Parathyroid adenoma (tissue), 2 donors: ENCODE data around the gene PLEKHA7.

Experiments
- H2AFZ ChIP-seq: fragments of 300-600 bp; sonication (generic); one replicate; pipeline ENCODE4 v1.7.0; 2017; ENCODE audit warnings: antibody characterized with exemption, mild to moderate bottlenecking
- H3K27ac ChIP-seq: fragments of 300-600 bp; sonication (generic); one replicate; pipeline ENCODE4 v1.7.0; 2017
- H3K27me3 ChIP-seq: fragments of 300-600 bp; sonication (generic); one replicate; pipeline ENCODE4 v1.7.0; 2017; ENCODE audit warnings: low read length; ENCODE audit not compliant: control insufficient read depth, insufficient read depth
- H3K36me3 ChIP-seq: fragments of 300-600 bp; sonication (generic); one replicate; pipeline ENCODE4 v1.7.0; 2017; ENCODE audit warnings: low read length; ENCODE audit not compliant: control insufficient read depth, insufficient read depth
- H3K4me1 ChIP-seq: fragments of 300-600 bp; sonication (generic); one replicate; pipeline ENCODE4 v1.7.0; 2017; ENCODE audit warnings: control low read depth
- H3K4me2 ChIP-seq: fragments of 300-600 bp; sonication (generic); one replicate; pipeline ENCODE4 v1.7.0; 2017; ENCODE audit warnings: low read length
- H3K4me3 ChIP-seq: fragments of 300-600 bp; sonication (generic); one replicate; pipeline ENCODE4 v1.7.0; 2017; ENCODE audit warnings: low read depth, low read length
- H3K79me2 ChIP-seq: fragments of 300-600 bp; sonication (generic); one replicate; pipeline ENCODE4 v1.7.0; 2017; ENCODE audit warnings: control low read depth
- H3K9ac ChIP-seq: fragments of 300-600 bp; sonication (generic); one replicate; pipeline ENCODE4 v1.7.0; 2017; ENCODE audit warnings: mild to moderate bottlenecking
- H3K9me3 ChIP-seq: fragments of 300-600 bp; sonication (generic); one replicate; pipeline ENCODE4 v1.7.0; 2017; ENCODE audit warnings: low read length; ENCODE audit not compliant: control insufficient read depth
- TF ChIP-seq, protein P1 (sequence below): fragments of 300-600 bp; sonication (generic); IDR thresholded peaks from one replicate; pipeline ENCODE4 v1.7.0; 2017; ENCODE audit warnings: antibody characterized with exemption, mild to moderate bottlenecking
- donor health status: primary hyperparathyroidism.

Gene PLEKHA7

DNA sequence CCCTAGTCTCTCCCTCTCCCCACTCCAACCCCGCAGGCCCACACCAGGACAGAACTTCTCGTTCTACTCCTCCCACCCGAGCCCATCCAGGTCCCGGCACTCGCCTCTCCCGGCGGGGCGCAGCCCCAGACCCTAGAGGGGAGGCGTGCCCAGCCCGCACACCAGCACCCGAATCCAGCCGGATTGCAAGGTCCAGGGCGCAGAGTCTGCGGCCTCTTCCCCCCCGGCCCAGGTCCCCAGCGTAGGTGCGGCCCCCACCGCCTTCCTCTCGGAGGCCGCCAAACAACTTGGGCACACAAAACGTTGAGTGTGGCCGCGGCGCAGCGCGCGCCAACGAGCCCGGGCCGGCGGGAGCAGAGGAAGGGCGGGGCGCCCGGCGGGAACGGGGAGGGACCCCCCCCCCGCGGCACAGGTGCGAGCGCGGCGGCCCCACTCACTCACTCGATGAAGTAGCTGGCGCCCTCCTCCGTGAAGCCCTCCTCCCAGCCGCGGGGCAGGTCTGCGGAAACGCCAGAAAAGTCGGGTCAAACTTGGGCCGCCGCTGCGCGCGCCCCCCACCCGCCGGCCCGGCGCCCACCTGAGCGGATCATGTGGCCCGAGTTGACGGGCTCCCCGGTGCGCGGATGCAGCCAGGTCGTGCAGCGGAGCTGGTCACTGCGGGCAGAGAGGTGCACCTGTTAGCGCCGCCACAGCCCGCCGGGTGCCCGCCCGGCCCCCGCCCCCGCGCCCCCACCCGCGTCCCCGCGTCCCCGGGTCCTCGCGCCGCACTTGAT, 480 bp downstream of the PLEKHA7 start:
- Histone ChIP-seq H3K4me1 (peaks cover 2% of the 10 kb centered on the region), H3K27me3 (no peaks in the 10 kb centered on the region), H2AFZ (peak overlapping the region; percentile 75), H3K36me3 (no peaks in the 10 kb centered on the region), H3K27ac (no peak overlapping the region), H3K4me2 (peak overlapping the region; percentile 70), H3K9ac (no peak overlapping the region), H3K79me2 (peaks cover 2% of the 10 kb centered on the region), H3K4me3 (peak overlapping the region; percentile 50), H3K9me3 (no peaks in the 10 kb centered on the region)
- TF ChIP-seq, protein P1, sequence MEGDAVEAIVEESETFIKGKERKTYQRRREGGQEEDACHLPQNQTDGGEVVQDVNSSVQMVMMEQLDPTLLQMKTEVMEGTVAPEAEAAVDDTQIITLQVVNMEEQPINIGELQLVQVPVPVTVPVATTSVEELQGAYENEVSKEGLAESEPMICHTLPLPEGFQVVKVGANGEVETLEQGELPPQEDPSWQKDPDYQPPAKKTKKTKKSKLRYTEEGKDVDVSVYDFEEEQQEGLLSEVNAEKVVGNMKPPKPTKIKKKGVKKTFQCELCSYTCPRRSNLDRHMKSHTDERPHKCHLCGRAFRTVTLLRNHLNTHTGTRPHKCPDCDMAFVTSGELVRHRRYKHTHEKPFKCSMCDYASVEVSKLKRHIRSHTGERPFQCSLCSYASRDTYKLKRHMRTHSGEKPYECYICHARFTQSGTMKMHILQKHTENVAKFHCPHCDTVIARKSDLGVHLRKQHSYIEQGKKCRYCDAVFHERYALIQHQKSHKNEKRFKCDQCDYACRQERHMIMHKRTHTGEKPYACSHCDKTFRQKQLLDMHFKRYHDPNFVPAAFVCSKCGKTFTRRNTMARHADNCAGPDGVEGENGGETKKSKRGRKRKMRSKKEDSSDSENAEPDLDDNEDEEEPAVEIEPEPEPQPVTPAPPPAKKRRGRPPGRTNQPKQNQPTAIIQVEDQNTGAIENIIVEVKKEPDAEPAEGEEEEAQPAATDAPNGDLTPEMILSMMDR, result no peak

DNA sequence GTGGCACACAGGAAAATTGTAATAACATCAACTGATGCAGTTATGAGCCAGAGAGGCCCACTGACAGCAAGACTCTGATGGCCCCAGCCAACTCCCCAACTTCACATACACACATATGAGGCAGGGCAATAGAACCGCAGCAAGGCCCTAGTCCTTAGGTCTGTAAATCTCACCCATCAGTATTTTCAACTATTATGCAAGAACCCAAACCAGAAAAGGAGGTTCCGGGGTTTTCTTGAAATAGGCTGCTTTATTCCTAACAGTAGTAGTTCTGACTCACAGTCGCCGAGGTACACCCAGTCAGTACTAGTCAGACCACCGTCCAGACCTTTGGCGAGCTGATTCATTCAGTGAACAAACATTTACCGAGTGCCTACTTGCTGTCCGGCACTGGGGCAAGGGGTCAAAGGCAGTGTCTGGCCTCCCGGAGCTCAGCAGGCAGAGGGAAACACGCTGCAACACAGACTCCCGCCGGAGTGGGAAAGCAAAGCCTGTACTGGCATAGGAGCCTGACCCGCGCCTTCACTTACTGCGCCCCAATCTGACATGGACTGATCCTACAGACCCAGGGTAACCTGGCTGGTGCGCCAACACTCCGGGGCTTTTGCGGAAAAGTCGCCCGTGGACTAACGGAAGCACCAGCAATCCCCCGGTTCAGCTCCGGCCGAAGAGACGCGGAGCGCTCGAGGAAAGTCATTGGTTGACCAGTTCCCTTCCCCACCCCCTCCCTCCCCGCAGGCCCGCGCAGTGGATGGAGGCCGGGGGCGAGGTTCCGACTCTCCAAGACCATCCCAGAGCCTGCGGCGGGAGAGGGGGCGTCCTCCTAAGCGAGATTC, 1.3 kb downstream of the PLEKHA7 start:
- H3K4me3 ChIP-seq, result peak overlapping the region; percentile 50
- peaks cover 2% of the 10 kb centered on the region for H3K4me1 ChIP-seq
- H3K4me2 ChIP-seq, result peak overlapping the region; percentile 70
- H3K79me2 ChIP-seq, result peaks cover 2% of the 10 kb centered on the region
- H2AFZ ChIP-seq, result peak overlapping the region; percentile 75
- no peak overlapping the region for H3K9ac ChIP-seq
- TF ChIP-seq, protein P1, result no peak
- no peaks in the 10 kb centered on the region for H3K27me3 ChIP-seq
- H3K36me3 ChIP-seq, result no peaks in the 10 kb centered on the region
- no peak overlapping the region for H3K27ac ChIP-seq
- H3K9me3 ChIP-seq, result no peaks in the 10 kb centered on the region

DNA sequence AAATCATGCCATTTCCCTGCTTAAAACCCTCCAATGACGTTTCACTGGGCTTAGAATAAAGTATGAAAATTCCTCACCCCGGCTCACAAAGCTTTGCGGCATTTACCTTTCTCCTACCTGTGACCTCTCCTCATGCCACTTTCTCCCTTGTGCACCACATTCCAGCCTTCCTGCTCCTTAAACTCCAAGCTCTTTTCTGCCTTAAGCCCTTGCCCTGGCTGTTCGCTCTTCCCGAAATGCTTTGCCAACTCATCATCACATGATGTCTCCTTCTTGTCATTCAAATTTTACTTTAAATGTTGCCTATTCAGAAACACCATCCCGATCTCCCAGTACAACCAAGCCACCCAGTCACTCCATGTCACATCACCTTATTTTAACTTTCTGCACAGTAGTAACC, 2.0 kb downstream of the PLEKHA7 start:
- peaks cover 2% of the 10 kb centered on the region for H3K4me1 ChIP-seq
- no peaks in the 10 kb centered on the region for H3K36me3 ChIP-seq
- no peak overlapping the region for H3K4me2 ChIP-seq
- no peaks in the 10 kb centered on the region for H3K9me3 ChIP-seq
- H3K4me3 ChIP-seq, result no peak overlapping the region
- H2AFZ ChIP-seq, result no peak overlapping the region
- TF ChIP-seq, protein P1, result no peak
- no peak overlapping the region for H3K27ac ChIP-seq
- H3K27me3 ChIP-seq, result no peaks in the 10 kb centered on the region
- H3K9ac ChIP-seq, result no peak overlapping the region
- peaks cover 2% of the 10 kb centered on the region for H3K79me2 ChIP-seq

- H3K9me3 ChIP-seq, result no peaks in the 10 kb centered on the region
- H3K27ac ChIP-seq, result no peak overlapping the region
- H3K9ac ChIP-seq, result no peak overlapping the region
- H3K4me1 ChIP-seq, result peaks cover 2% of the 10 kb centered on the region
- TF ChIP-seq, protein P1, result no peak
- no peak overlapping the region for H2AFZ ChIP-seq
- no peak overlapping the region for H3K4me2 ChIP-seq
- H3K4me3 ChIP-seq, result no peak overlapping the region
- H3K36me3 ChIP-seq, result no peaks in the 10 kb centered on the region
- peaks cover 2% of the 10 kb centered on the region for H3K79me2 ChIP-seq
- no peaks in the 10 kb centered on the region for H3K27me3 ChIP-seq
Observed at GRCh38 chr11:17010851-17011420, 3.3 kb downstream of the PLEKHA7 start.
